K562 (cell line): Measurements from ENCODE around the gene MDC1. TPM values are rescaled to one million over a fixed set of nuclear protein-coding genes. Genes with fewer than 3 reads are reported as not detected.

Experiments
- ARID1B ChIP-seq: fragments of 450-650 bp; IDR thresholded peaks from 2 replicates; pipeline ENCODE4 v1.6.1; 2016; ENCODE audit warnings: antibody characterized with exemption, mild to moderate bottlenecking, inconsistent platforms
- ARNT ChIP-seq, 2 experiments: fragments of 450-650 bp; IDR thresholded peaks; 2 replicates each; pipeline ENCODE4 v1.6.1; 2016; ENCODE audit warnings: mild to moderate bottlenecking in 1 of 2
- FOXO4 ChIP-seq: fragments of 450-650 bp; formaldehyde crosslinking; IDR thresholded peaks from 2 replicates; pipeline ENCODE4 v1.4.0; 2020; ENCODE audit warnings: mild to moderate bottlenecking, moderate library complexity
- KLF1 ChIP-seq: fragments of 450-650 bp; IDR thresholded peaks from 2 replicates; pipeline ENCODE4 v1.6.1; 2016; ENCODE audit warnings: missing genetic modification characterization, missing compliant biosample characterization
- MAFF ChIP-seq: IDR thresholded peaks from 2 replicates; pipeline ENCODE4 v1.6.1; 2012; ENCODE audit warnings: low read length, improper control_type of control experiment
- MGA ChIP-seq: fragments of 450-650 bp; IDR thresholded peaks from 2 replicates; pipeline ENCODE4 v1.6.1; 2016; ENCODE audit warnings: mild to moderate bottlenecking, moderate library complexity
- NFYB ChIP-seq: IDR thresholded peaks from 2 replicates; pipeline ENCODE4 v1.6.1; 2011; ENCODE audit warnings: mild to moderate bottlenecking, moderate library complexity; ENCODE audit not compliant: insufficient read length; ENCODE audit errors: extremely low read depth
- POLR2A ChIP-seq: fragments of 450-650 bp; conservative IDR thresholded peaks from 2 replicates; pipeline ENCODE4 v1.6.1; 2016
- SP2 ChIP-seq: IDR thresholded peaks from 2 replicates; pipeline ENCODE4 v1.6.1; 2011; ENCODE audit warnings: mild to moderate bottlenecking, low read depth, low read length, moderate library complexity; ENCODE audit not compliant: poor library complexity, severe bottlenecking; ENCODE audit errors: extremely low read depth
- TOE1 ChIP-seq, 2 experiments: fragments of 450-650 bp in 1 of 2; sonication (generic) in 1 of 2; formaldehyde crosslinking in 1 of 2; IDR thresholded peaks; 2 replicates each; pipeline versions ENCODE4 v1.7.1 to v1.8.0; 2016 to 2022; ENCODE audit warnings: borderline replicate concordance in 2 of 2, mild to moderate bottlenecking in 2 of 2, antibody characterized with exemption in 1 of 2, inconsistent platforms in 1 of 2, low read depth in 1 of 2, missing genetic modification reagents in 1 of 2, moderate library complexity in 1 of 2
- ZBTB9 ChIP-seq: fragments of 450-650 bp; formaldehyde crosslinking; IDR thresholded peaks from 2 replicates; pipeline ENCODE4 v1.4.0; 2020; ENCODE audit warnings: mild to moderate bottlenecking, moderate library complexity
- ZC3H4 ChIP-seq: sonication (generic); formaldehyde crosslinking; IDR thresholded peaks from 2 replicates; pipeline ENCODE4 v1.9.0; 2021; ENCODE audit warnings: missing genetic modification reagents, borderline replicate concordance
- ZFP30 ChIP-seq: fragments of 250-450 bp; sonication (Bioruptor Pico); IDR thresholded peaks from 2 replicates; pipeline ENCODE4 v1.8.0; 2022; ENCODE audit warnings: moderate library complexity, mild to moderate bottlenecking, inconsistent platforms, borderline replicate concordance
- polyA plus RNA-seq, 8 experiments: library from polyadenylated mRNA; depleted of rRNA in 4 of 8; stranded (reverse) in 5 of 8; unstranded in 3 of 8; fragments of >200 nt; fragmentation: Nextera tagmentation in 2 of 8; fragmentation: Illumina TruSeq in 1 of 8; extraction: Ambion mirVana in 2 of 8; extraction: Trizol in 1 of 8; gene quantifications; 2 replicates each; pipeline versions ENCODE4 v1.2.1 to v1.2.3, GENCODE V29; 2011 to 2014; ENCODE audit warnings: inconsistent platforms in 1 of 8, missing spikeins in 1 of 8
- total RNA-seq, 7 experiments: library from RNA; depleted of rRNA in 6 of 7; stranded (reverse); fragments of >200 nt in 6 of 7; fragmentation: Illumina TruSeq in 2 of 7; extraction: Trizol in 2 of 7; gene quantifications; 2 replicates each; pipeline versions ENCODE4 v1.2.1 to v1.2.3, GENCODE V29; 2011 to 2021; ENCODE audit warnings: low replicate concordance in 1 of 7

Gene MDC1
- total and polyA plus RNA-seq, 9 of the 15 experiments (the other 6 are each of a cell fraction or from before 2014, with no cell fraction given): 8.2 to 114 (median 20.0) TPM

- TF ChIP-seq MGA (no peak), ZFP30 (CRISPR knock-in tag) (no peak), TOE1 (IDR thresholded peaks at IDR 0.05; ENCODE audit: borderline replicate concordance) (0 out of 2 replicates have a peak, but pooled peaks have one; percentile 10), TOE1 (CRISPR knock-in tag; IDR thresholded peaks at IDR 0.05; ENCODE audit: borderline replicate concordance, low read depth) (no peak), FOXO4 (0 out of 2 replicates have a peak, but pooled peaks have one; percentile 55), SP2 (no peak), POLR2A (no peak; the same call in none of the 2 replicates), ARNT (IDR thresholded peaks at IDR 0.05) (no peak; a peak in 1 of 4 replicates), MAFF (no peak), ZC3H4 (CRISPR knock-in tag) (0 out of 2 replicates have a peak, but pooled peaks have one; percentile 69), ARID1B (no peak), ZBTB9 (CRISPR knock-in tag) (0 out of 2 replicates have a peak, but pooled peaks have one; percentile 48), KLF1 (tag) (no peak), NFYB (no peak)
These were observed 277 bp downstream of the MDC1 start (continued) for GRCh38 chr6:30716879-30717128.
